Parathyroid adenoma (tissue), 2 donors: ENCODE results near the gene GPC6.

Experiments used
- H2AFZ ChIP-seq: fragments of 300-600 bp; sonication (generic); one replicate; pipeline ENCODE4 v1.7.0; 2017; ENCODE audit warnings: antibody characterized with exemption, mild to moderate bottlenecking
- H3K27ac ChIP-seq: fragments of 300-600 bp; sonication (generic); one replicate; pipeline ENCODE4 v1.7.0; 2017
- H3K27me3 ChIP-seq: fragments of 300-600 bp; sonication (generic); one replicate; pipeline ENCODE4 v1.7.0; 2017; ENCODE audit warnings: low read length; ENCODE audit not compliant: control insufficient read depth, insufficient read depth
- H3K36me3 ChIP-seq: fragments of 300-600 bp; sonication (generic); one replicate; pipeline ENCODE4 v1.7.0; 2017; ENCODE audit warnings: low read length; ENCODE audit not compliant: control insufficient read depth, insufficient read depth
- H3K4me1 ChIP-seq: fragments of 300-600 bp; sonication (generic); one replicate; pipeline ENCODE4 v1.7.0; 2017; ENCODE audit warnings: control low read depth
- H3K4me2 ChIP-seq: fragments of 300-600 bp; sonication (generic); one replicate; pipeline ENCODE4 v1.7.0; 2017; ENCODE audit warnings: low read length
- H3K4me3 ChIP-seq: fragments of 300-600 bp; sonication (generic); one replicate; pipeline ENCODE4 v1.7.0; 2017; ENCODE audit warnings: low read depth, low read length
- H3K79me2 ChIP-seq: fragments of 300-600 bp; sonication (generic); one replicate; pipeline ENCODE4 v1.7.0; 2017; ENCODE audit warnings: control low read depth
- H3K9ac ChIP-seq: fragments of 300-600 bp; sonication (generic); one replicate; pipeline ENCODE4 v1.7.0; 2017; ENCODE audit warnings: mild to moderate bottlenecking
- H3K9me3 ChIP-seq: fragments of 300-600 bp; sonication (generic); one replicate; pipeline ENCODE4 v1.7.0; 2017; ENCODE audit warnings: low read length; ENCODE audit not compliant: control insufficient read depth
- TF ChIP-seq, protein P1 (sequence below): fragments of 300-600 bp; sonication (generic); IDR thresholded peaks from one replicate; pipeline ENCODE4 v1.7.0; 2017; ENCODE audit warnings: antibody characterized with exemption, mild to moderate bottlenecking
- donor health status: primary hyperparathyroidism.

The GPC6 gene

DNA sequence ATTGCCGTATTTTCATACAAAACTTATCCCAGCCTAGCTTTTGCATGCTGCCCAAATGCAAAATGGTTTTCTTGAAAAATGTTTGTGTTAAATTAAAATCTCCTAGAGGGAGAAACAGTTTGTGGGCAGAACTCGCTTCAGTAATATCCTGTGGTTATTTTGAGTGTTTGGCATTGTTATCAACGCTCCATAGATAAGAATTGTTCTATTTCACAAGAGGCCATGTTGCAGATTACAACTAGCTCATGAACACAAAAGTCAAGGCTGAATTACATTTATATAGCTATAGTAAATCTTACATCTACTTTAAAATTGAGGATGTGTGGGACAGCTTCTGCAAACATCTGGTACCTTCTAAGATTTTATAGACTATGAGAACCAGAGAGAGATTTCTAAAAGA lies 805.0 kb downstream of the GPC6 start:
- H3K79me2 ChIP-seq = no peaks in the 10 kb centered on the region
- no peak overlapping the region for H3K27ac ChIP-seq
- no peak overlapping the region for H3K9ac ChIP-seq
- H3K4me3 ChIP-seq = no peak overlapping the region
- no peaks in the 10 kb centered on the region for H3K36me3 ChIP-seq
- no peak overlapping the region for H2AFZ ChIP-seq
- no peaks in the 10 kb centered on the region for H3K9me3 ChIP-seq
- H3K4me2 ChIP-seq = no peak overlapping the region
- H3K27me3 ChIP-seq = no peaks in the 10 kb centered on the region
- H3K4me1 ChIP-seq = no peaks in the 10 kb centered on the region
- TF ChIP-seq, protein P1, sequence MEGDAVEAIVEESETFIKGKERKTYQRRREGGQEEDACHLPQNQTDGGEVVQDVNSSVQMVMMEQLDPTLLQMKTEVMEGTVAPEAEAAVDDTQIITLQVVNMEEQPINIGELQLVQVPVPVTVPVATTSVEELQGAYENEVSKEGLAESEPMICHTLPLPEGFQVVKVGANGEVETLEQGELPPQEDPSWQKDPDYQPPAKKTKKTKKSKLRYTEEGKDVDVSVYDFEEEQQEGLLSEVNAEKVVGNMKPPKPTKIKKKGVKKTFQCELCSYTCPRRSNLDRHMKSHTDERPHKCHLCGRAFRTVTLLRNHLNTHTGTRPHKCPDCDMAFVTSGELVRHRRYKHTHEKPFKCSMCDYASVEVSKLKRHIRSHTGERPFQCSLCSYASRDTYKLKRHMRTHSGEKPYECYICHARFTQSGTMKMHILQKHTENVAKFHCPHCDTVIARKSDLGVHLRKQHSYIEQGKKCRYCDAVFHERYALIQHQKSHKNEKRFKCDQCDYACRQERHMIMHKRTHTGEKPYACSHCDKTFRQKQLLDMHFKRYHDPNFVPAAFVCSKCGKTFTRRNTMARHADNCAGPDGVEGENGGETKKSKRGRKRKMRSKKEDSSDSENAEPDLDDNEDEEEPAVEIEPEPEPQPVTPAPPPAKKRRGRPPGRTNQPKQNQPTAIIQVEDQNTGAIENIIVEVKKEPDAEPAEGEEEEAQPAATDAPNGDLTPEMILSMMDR = no peak

- Histone ChIP-seq H3K4me3 (no peak overlapping the region), H3K27ac (no peak overlapping the region), H3K9me3 (no peaks in the 10 kb centered on the region), H3K36me3 (no peaks in the 10 kb centered on the region), H3K4me1 (no peaks in the 10 kb centered on the region), H3K9ac (no peak overlapping the region), H2AFZ (no peak overlapping the region), H3K4me2 (no peak overlapping the region), H3K27me3 (no peaks in the 10 kb centered on the region), H3K79me2 (no peaks in the 10 kb centered on the region)
- TF ChIP-seq, protein P1 = no peak
Measured at GRCh38 chr13:94033098-94033497, 806.5 kb downstream of the GPC6 start.

DNA sequence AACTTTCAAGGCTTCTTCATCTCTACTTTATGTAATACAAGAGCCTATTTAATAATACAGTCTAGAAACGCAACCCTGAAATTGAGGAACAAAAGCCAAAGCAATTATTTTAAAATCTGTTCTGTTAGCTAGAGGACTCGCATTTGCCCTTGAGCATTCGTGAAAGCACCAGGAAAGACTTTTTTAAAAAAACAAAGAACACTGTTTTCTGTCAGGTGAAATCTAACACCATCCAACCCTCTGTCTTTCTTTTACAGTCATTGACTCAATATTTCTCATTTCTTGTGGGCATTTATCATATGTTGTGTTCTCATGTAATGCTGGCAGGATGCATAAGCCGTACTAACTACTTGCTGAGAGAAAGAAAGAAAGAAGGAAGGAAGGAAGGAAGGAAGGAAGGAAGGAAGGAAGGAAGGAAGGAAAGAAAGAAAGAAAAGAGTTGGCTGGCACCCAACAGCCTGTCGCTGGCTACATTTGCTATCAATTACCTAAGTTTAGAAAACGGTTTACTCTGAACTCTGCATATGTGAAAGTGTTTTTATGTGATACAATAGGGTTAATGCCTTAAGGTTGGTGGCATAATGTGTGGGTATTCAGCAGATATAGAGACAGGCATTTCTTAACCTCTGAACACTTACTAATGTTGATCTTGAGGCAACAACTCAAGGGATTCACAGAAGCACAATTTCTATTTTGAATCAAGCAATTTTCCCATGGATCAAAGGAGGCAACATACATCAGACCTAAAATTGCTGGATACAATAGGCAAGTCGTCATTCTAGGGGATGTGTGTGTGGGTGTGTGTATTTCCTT lies 807.4 kb downstream of the GPC6 start:
- TF ChIP-seq, protein P1 = no peak

DNA sequence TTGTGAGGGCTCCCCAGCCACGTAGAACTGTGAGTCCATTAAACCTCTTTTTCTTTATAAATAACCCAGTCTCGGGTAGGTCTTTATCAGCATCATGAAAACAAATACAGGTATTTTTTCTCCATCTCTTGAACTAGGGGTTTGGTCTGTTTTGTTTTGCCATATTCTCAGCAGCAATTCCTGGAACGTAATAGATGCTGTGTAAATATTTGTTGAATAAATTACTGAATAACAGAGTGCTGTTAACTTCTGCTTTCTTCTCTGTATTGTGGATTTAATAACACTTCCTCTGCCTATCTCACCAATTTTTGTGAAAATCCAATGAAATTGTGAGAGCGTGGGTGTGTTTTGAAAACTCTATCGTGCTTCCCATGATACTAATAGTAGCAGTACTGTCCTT lies 823.4 kb downstream of the GPC6 start:
- H2AFZ ChIP-seq = no peak overlapping the region
- H3K27ac ChIP-seq = no peak overlapping the region
- TF ChIP-seq, protein P1 = no peak
- no peaks in the 10 kb centered on the region for H3K9me3 ChIP-seq
- H3K4me3 ChIP-seq = no peak overlapping the region
- H3K36me3 ChIP-seq = no peaks in the 10 kb centered on the region
- H3K4me1 ChIP-seq = no peaks in the 10 kb centered on the region
- no peak overlapping the region for H3K9ac ChIP-seq
- H3K79me2 ChIP-seq = no peaks in the 10 kb centered on the region
- H3K4me2 ChIP-seq = no peak overlapping the region
- no peaks in the 10 kb centered on the region for H3K27me3 ChIP-seq

More for the DNA sequence above, 807.4 kb downstream of the GPC6 start:
- H3K27me3 ChIP-seq = no peaks in the 10 kb centered on the region
- no peak overlapping the region for H3K9ac ChIP-seq
- no peaks in the 10 kb centered on the region for H3K9me3 ChIP-seq
- H3K4me1 ChIP-seq = no peaks in the 10 kb centered on the region
- no peaks in the 10 kb centered on the region for H3K79me2 ChIP-seq
- H3K4me3 ChIP-seq = no peak overlapping the region
- H2AFZ ChIP-seq = peak overlapping the region; percentile 34
- H3K36me3 ChIP-seq = no peaks in the 10 kb centered on the region
- H3K27ac ChIP-seq = no peak overlapping the region
- H3K4me2 ChIP-seq = peak overlapping the region; percentile 7

GRCh38 chr13:94050686-94051085 lies 824.1 kb downstream of the GPC6 start:
- Histone ChIP-seq H2AFZ (no peak overlapping the region), H3K4me3 (no peak overlapping the region), H3K27ac (no peak overlapping the region), H3K27me3 (no peaks in the 10 kb centered on the region), H3K4me2 (no peak overlapping the region), H3K9ac (no peak overlapping the region), H3K36me3 (no peaks in the 10 kb centered on the region), H3K79me2 (no peaks in the 10 kb centered on the region), H3K4me1 (no peaks in the 10 kb centered on the region), H3K9me3 (no peaks in the 10 kb centered on the region)
- TF ChIP-seq, protein P1 = no peak
